IPS-18a (cell line): ENCODE measurements around the gene GSTM1.

Experiments used
- H3K27ac ChIP-seq: one replicate; pipeline ENCODE4 v1.5.1; 2013; ENCODE audit warnings: low read length
- H3K27me3 ChIP-seq: one replicate; pipeline ENCODE4 v1.6.1; 2013; ENCODE audit warnings: mild to moderate bottlenecking, low read length; ENCODE audit not compliant: control insufficient read depth, insufficient read depth
- H3K36me3 ChIP-seq: one replicate; pipeline ENCODE4 v1.6.1; 2013; ENCODE audit warnings: low read depth, low read length; ENCODE audit not compliant: control insufficient read depth
- H3K4me1 ChIP-seq: one replicate; pipeline ENCODE4 v1.6.1; 2013; ENCODE audit warnings: low read depth, low read length; ENCODE audit not compliant: control insufficient read depth
- H3K4me3 ChIP-seq: one replicate; pipeline ENCODE4 v1.5.1; 2013; ENCODE audit warnings: low read length
- H3K9ac ChIP-seq: one replicate; pipeline ENCODE4 v1.6.1; 2013; ENCODE audit warnings: mild to moderate bottlenecking, low read length, moderate library complexity
- H3K9me3 ChIP-seq: one replicate; pipeline ENCODE4 v1.6.1; 2013; ENCODE audit warnings: low read depth, low read length; ENCODE audit not compliant: control insufficient read depth

The GSTM1 gene

DNA sequence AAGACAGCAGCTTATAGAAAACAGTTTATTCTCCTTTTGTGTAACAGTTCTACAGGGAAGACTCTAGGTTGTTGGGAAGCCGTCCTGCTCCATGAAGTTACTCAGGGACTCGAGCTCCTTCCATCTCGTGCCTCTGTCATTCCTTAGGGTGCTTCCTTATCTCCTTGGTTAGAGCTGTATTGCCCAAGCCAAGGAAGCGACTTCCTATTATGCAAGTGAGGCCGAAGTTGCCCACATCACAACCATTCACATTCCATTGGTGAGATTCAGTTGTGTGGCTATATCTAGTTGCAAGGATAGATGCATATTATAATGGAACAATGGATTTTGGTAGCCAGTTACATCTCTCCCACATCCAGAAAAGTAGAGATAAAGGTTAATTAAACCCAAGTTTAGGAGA lies 33.4 kb downstream of the GSTM1 start:
- Histone ChIP-seq H3K9ac (no peak overlapping the region), H3K4me3 (no peak overlapping the region), H3K27me3 (no peaks in the 10 kb centered on the region), H3K9me3 (no peaks in the 10 kb centered on the region), H3K36me3 (no peaks in the 10 kb centered on the region), H3K27ac (no peak overlapping the region), H3K4me1 (no peaks in the 10 kb centered on the region)

DNA sequence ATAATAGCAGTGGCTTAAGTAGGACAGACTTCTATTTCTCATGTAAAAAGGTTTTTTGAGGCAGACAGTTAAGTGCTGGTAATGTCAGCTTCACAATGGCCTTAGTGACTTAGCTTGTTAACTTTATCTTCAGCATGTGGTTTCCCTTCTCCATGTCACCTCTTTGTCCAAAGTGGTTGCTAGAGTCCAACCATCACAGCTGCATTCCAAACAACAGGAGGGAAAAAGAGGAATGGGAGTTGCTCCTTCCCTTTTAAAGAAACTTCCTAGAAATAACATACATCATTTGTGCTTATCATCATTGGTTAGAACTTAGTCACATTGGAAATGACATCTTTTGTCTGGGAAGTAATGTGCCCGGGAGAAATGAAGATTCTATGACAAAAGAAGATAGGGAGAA lies 34.4 kb downstream of the GSTM1 start:
- H3K9ac ChIP-seq: no peak overlapping the region

DNA sequence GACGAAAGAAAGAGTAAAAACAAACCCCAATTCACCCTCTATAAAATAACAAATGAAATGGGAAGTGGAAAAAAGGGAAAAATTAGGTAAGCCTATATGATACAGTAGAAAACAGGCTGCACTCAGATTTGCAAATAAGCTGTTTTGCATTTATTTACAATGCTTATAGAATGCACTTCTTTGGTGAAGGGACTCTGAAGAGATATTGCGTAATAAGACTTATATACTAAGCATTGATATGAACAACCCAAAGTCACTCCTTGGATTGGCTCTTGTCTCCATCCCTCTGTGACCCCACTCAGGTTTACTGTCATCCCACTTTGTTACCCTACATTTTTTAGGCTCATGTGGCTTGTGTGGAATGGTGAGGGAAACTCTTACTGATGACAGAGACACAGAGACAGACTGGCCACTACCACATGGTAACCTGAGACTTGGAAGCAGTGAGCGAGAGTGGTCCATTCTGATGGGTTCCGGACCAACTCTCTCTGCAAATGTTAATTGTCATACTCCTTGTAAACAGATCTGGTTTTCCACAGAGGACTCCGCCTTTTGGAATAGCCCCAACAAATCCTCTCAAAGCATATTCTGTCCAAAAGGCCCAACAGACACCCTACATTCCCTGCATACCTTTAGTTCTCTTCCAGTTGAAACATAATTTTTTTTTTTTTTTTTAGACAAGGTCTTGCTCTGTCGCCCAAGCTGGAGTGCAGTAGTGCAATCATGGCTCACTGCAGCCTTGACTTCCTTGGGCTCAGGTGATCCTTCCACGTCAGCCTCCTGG lies 35.5 kb downstream of the GSTM1 start:
- Histone ChIP-seq H3K27ac (no peak overlapping the region), H3K4me1 (peaks cover 9% of the 10 kb centered on the region), H3K27me3 (no peaks in the 10 kb centered on the region), H3K9ac (no peak overlapping the region), H3K4me3 (no peak overlapping the region), H3K36me3 (no peaks in the 10 kb centered on the region), H3K9me3 (no peaks in the 10 kb centered on the region)

More for the DNA sequence above, 34.4 kb downstream of the GSTM1 start:
- no peaks in the 10 kb centered on the region for H3K27me3 ChIP-seq
- no peak overlapping the region for H3K4me3 ChIP-seq
- H3K4me1 ChIP-seq: peaks cover 4% of the 10 kb centered on the region
- H3K9me3 ChIP-seq: no peaks in the 10 kb centered on the region
- no peak overlapping the region for H3K27ac ChIP-seq
- H3K36me3 ChIP-seq: no peaks in the 10 kb centered on the region

DNA sequence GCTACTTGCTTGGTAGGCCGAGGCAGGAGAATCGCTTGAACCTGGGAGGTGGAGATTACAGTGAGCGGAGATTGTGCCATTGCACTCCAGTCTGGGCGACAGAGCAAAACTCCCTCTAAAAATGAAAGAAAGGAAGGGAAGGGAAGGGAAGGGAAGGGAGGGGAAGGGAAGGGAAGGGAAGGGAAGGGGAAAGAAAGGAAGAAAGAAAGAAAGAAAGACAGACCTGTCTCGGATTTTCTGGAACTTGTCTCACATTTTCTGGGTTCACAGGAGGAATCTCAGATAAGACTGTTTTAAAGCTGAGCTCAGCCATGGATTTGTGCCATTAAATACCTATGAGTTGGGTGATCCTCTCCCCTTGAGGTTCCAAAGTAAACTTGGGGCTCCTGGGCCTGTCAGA lies 37.3 kb downstream of the GSTM1 start:
- no peaks in the 10 kb centered on the region for H3K9me3 ChIP-seq
- H3K27ac ChIP-seq: no peak overlapping the region
- H3K4me1 ChIP-seq: peaks cover 13% of the 10 kb centered on the region
- no peaks in the 10 kb centered on the region for H3K27me3 ChIP-seq
- no peak overlapping the region for H3K4me3 ChIP-seq
- H3K36me3 ChIP-seq: no peaks in the 10 kb centered on the region
- no peak overlapping the region for H3K9ac ChIP-seq

DNA sequence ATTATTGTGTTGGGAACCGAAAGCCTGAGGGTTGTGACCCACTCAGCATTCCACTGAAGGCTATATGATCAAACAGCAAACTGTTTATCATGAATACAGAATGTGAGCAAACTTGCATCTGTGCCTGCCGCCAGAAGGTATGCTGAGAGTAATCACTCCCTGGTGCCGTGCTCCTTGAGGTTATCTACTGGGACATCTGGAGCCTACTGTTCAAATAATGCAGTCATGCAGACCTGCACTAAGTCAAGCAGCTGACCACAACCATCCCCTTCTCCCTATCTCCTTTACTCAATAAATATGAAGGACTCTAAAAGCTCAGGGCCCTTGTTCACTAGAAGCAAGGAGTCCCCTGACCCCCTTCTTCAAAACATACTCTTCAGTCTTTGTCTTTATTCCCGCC lies 37.9 kb downstream of the GSTM1 start:
- H3K36me3 ChIP-seq: no peaks in the 10 kb centered on the region
- H3K4me1 ChIP-seq: peaks cover 19% of the 10 kb centered on the region
- no peak overlapping the region for H3K27ac ChIP-seq
- H3K4me3 ChIP-seq: no peak overlapping the region
- H3K9ac ChIP-seq: no peak overlapping the region
- no peaks in the 10 kb centered on the region for H3K27me3 ChIP-seq
- H3K9me3 ChIP-seq: no peaks in the 10 kb centered on the region

DNA sequence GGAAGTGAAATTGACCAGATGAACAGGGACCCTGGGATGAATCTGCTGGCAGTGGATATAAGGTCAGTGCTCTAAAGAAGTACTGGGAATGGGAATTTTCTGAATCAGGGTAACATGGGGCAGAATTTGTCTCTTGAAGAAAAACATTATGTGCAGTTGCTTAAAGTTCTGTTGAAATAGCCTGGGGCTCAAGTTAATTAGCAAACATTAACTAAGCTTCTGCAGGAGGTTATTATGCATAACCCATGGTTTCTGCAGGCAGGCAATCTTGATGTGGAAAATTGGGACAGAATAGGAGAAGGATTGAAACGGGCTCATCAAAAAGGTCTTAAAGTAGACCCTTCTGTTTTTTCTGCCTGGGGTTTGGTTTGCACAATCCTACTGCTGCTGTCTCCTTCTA lies 38.4 kb downstream of the GSTM1 start:
- no peak overlapping the region for H3K4me3 ChIP-seq
- H3K9ac ChIP-seq: no peak overlapping the region
- H3K36me3 ChIP-seq: no peaks in the 10 kb centered on the region
- no peak overlapping the region for H3K27ac ChIP-seq
- no peaks in the 10 kb centered on the region for H3K27me3 ChIP-seq
- H3K4me1 ChIP-seq: peaks cover 21% of the 10 kb centered on the region
- H3K9me3 ChIP-seq: no peaks in the 10 kb centered on the region

DNA sequence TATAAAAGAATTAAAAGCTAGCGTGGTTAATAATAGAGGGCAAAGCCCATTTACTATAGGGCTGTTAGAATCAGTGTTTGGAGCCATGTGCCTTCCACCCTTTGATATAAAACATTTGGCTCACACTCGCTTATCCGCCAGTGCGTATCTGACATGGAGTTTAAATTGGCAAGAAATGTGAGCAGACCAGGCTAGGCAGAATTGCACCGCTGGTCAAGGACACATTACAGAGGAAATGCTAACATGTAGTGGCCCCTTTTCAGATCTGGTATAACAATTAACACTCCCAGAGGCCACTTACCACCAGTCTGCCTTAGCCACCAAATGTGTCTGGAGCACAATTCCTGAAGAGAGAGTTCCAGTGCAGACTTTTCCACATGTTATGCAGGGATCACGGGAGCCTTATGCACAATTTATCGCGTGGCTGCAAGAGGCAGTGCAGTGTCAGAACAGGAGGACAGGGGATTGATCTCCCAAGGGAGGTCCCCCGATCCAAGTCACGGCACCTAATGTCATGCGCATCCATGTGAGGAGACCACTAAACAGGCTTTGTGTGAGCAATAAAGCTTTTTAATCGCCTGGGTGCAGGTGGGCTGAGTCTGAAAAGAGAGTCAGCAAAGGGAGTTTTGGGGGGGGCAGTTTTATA lies 39.2 kb downstream of the GSTM1 start:
- Histone ChIP-seq H3K36me3 (no peaks in the 10 kb centered on the region), H3K9ac (no peak overlapping the region), H3K4me3 (no peak overlapping the region), H3K9me3 (no peaks in the 10 kb centered on the region), H3K27me3 (no peaks in the 10 kb centered on the region), H3K27ac (no peak overlapping the region), H3K4me1 (peaks cover 21% of the 10 kb centered on the region)

DNA sequence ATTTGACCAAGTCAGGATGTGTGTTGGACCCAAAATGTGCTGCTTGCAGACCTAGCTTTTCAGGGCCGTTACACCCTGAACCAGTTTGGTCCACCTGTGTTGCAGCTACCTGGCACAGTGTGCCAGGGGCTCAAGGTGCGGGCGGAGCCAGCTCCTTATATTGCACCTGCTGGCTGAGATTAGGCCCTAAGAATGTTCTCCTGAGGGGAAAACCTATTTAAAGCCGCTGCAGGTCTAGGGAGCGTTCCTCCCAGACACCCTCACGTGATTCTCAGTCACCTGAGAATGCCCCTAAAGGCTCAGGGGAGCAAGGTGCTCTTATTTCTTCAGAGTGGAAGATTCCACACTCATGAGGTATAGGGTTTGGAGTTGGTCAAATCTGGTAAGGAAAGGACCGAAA lies 41.3 kb downstream of the GSTM1 start:
- H3K27ac ChIP-seq: no peak overlapping the region

DNA sequence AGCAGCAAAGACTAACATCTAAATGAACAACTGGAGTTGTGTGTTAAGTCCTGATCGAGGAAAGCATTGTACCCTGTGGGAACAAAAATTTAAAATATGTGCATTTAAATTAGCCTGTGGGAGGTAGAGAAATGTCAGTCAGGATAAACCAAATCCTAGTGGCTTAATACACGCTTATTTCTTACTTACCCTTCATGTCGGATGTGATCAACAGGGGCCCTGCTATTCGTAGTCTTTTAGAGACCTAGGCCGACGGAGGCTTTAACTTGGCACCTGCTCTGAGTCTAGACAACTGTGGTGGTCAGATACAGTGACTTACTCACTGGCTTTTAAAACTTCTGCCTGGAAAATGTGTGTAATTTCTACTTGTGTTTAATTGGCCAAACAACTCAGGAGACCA lies 43.0 kb downstream of the GSTM1 start:
- no peak overlapping the region for H3K9ac ChIP-seq
- H3K27me3 ChIP-seq: no peaks in the 10 kb centered on the region
- H3K36me3 ChIP-seq: no peaks in the 10 kb centered on the region
- no peak overlapping the region for H3K4me3 ChIP-seq
- no peak overlapping the region for H3K27ac ChIP-seq
- no peaks in the 10 kb centered on the region for H3K9me3 ChIP-seq
- H3K4me1 ChIP-seq: peaks cover 21% of the 10 kb centered on the region

More for the DNA sequence above, 41.3 kb downstream of the GSTM1 start:
- Histone ChIP-seq H3K4me3 (no peak overlapping the region), H3K4me1 (peaks cover 21% of the 10 kb centered on the region), H3K9ac (no peak overlapping the region), H3K36me3 (no peaks in the 10 kb centered on the region), H3K9me3 (no peaks in the 10 kb centered on the region), H3K27me3 (no peaks in the 10 kb centered on the region)

DNA sequence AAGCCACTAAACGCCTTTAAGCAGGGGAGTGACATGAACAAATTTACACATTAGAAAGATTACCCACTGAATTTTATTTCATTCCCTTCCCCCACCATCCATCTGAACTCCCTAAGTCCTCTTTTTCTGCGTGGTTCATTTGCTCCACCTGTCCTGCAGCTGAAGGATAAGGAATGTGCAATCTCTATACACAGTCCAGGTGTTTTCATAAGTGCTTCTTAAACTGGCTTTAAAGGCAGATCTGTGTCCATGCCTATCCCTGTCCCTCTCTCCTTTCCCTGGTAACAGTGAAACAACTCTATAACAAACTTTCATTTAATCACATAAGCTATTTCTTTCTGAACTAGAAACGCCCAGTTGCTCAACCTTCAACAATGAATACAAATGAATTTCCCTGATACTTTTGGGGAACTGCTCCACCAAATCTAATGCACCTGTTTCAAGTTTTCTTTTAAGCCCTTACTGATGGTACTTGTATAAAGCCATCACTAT lies 44.8 kb downstream of the GSTM1 start:
- Histone ChIP-seq H3K4me1 (peaks cover 14% of the 10 kb centered on the region), H3K36me3 (no peaks in the 10 kb centered on the region), H3K27me3 (peaks cover 5% of the 10 kb centered on the region), H3K4me3 (no peak overlapping the region), H3K9me3 (no peaks in the 10 kb centered on the region), H3K27ac (no peak overlapping the region), H3K9ac (no peak overlapping the region)

DNA sequence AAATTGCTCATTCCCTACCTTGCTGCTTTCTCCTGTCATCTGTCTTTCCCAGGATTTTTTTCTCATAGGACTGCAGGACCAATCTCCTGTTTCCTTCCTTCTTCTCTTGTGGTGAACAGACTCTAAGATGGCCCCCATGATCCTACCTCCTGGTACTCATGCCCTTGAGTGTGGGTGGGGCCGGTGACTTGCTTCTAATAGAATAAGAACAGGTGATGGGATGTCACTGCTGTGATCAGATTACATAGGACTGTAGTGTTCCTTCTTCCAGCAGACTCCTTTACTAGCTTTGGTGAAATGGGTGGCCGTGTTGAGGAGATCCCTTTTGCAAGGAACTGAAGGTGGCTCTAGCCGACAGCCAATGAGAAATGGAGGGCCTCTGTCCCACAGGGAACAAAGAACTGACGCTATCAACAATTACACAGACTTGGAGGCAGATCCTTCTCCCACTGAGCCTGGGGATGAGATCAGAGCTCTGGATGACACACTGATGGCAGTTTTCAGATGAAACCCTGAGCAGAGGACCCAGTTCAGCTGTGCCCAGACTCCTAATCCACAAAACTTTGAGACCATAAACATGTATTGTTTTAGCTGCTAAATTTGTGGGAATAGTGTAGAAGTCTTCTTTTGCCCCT lies 45.7 kb downstream of the GSTM1 start:
- peaks cover 14% of the 10 kb centered on the region for H3K27me3 ChIP-seq
- no peak overlapping the region for H3K9ac ChIP-seq
- no peak overlapping the region for H3K27ac ChIP-seq
- H3K4me3 ChIP-seq: no peak overlapping the region
- H3K36me3 ChIP-seq: no peaks in the 10 kb centered on the region
- peaks cover 12% of the 10 kb centered on the region for H3K4me1 ChIP-seq
- H3K9me3 ChIP-seq: no peaks in the 10 kb centered on the region
